IMR-90 (cell line): ENCODE measurements around the gene SMYD1. TPM values are rescaled to one million over a fixed set of nuclear protein-coding genes. Genes with fewer than 3 reads are reported as not detected.

ENCODE experiments used
- ATAC-seq: fragments of 200-7000 bp; cut with Tn5 transposase; 2 replicates; pipeline ENCODE4 v1.9.1; 2020; ENCODE audit warnings: low read depth, mild to moderate bottlenecking, moderate library complexity
- BruUV-seq: library from RNA; stranded (reverse); fragments of 400-500 nt; replicated peaks from 2 replicates; lab custom pipeline; 2021; lab: Mats Ljungman, UMichigan
- CTCF ChIA-PET: fragments of 300-600 bp; formaldehyde crosslinking; extraction: SDS; loops from one replicate; lab custom pipeline; 2021; ENCODE audit warnings: antibody characterized with exemption; lab: Yijun Ruan, JAX
- POLR2A ChIA-PET: fragments of 300-600 bp; sonication (Branson Sonifier 250); formaldehyde crosslinking; loops from one replicate; lab custom pipeline; 2022; ENCODE audit warnings: antibody characterized with exemption; ENCODE audit not compliant: unreplicated experiment; lab: Charles Lee
- DNase-seq: peaks from one replicate; pipeline ENCODE4 v3.0.0; 2013
- H2AFZ ChIP-seq: replicated peaks from 2 replicates; pipeline ENCODE3; 2013; ENCODE audit warnings: low read length, mild to moderate bottlenecking; ENCODE audit not compliant: poor library complexity
- H2AK5ac ChIP-seq: 2 replicates; pipeline ENCODE4 v1.6.1; 2013; ENCODE audit warnings: low read depth, low read length, inconsistent platforms
- H2AK9ac ChIP-seq: replicated peaks from 2 replicates; pipeline ENCODE3; 2013; ENCODE audit warnings: mild to moderate bottlenecking, low read depth, low read length, moderate library complexity; ENCODE audit not compliant: poor library complexity
- H2BK120ac ChIP-seq: 2 replicates; pipeline ENCODE4 v1.6.1; 2013; ENCODE audit warnings: low read depth, low read length, inconsistent platforms
- H2BK15ac ChIP-seq: 3 replicates; pipeline ENCODE4 v1.6.1; 2013; ENCODE audit warnings: low read depth, low read length, inconsistent platforms
- H2BK20ac ChIP-seq: 2 replicates; pipeline ENCODE4 v1.6.1; 2013; ENCODE audit warnings: low read depth, mild to moderate bottlenecking, inconsistent platforms, low read length, moderate library complexity
- H2BK5ac ChIP-seq: 2 replicates; pipeline ENCODE4 v1.6.1; 2013; ENCODE audit warnings: mild to moderate bottlenecking, low read depth, low read length, inconsistent platforms; ENCODE audit not compliant: poor library complexity, severe bottlenecking
- H3K14ac ChIP-seq: replicated peaks from 2 replicates; pipeline ENCODE4 v1.6.1; 2013; ENCODE audit warnings: low read depth, low read length, inconsistent platforms
- H3K18ac ChIP-seq: 2 replicates; pipeline ENCODE4 v1.6.1; 2013; ENCODE audit warnings: low read depth, low read length, control low read depth
- H3K23ac ChIP-seq: 2 replicates; pipeline ENCODE4 v1.6.1; 2013; ENCODE audit warnings: low read depth, low read length, inconsistent platforms
- H3K27ac ChIP-seq: 2 replicates; pipeline ENCODE4 v1.5.1; 2013; ENCODE audit warnings: mild to moderate bottlenecking, control low read depth, low read length; ENCODE audit not compliant: insufficient read depth
- H3K27me3 ChIP-seq: 2 replicates; pipeline ENCODE4 v1.6.1; 2013; ENCODE audit warnings: low read length; ENCODE audit not compliant: control insufficient read depth, insufficient read depth
- H3K36me3 ChIP-seq: 2 replicates; pipeline ENCODE4 v1.6.1; 2013; ENCODE audit warnings: low read length, mixed read lengths; ENCODE audit not compliant: control insufficient read depth, insufficient read depth
- H3K4ac ChIP-seq: 2 replicates; pipeline ENCODE4 v1.6.1; 2013; ENCODE audit warnings: low read depth, low read length, inconsistent platforms
- H3K4me1 ChIP-seq: 2 replicates; pipeline ENCODE4 v1.6.1; 2013; ENCODE audit warnings: low read length, mixed read lengths; ENCODE audit not compliant: control insufficient read depth, insufficient read depth
- H3K4me2 ChIP-seq: 2 replicates; pipeline ENCODE4 v1.6.1; 2013; ENCODE audit warnings: low read depth, mild to moderate bottlenecking, control low read depth, low read length, moderate library complexity
- H3K4me3 ChIP-seq: 2 replicates; pipeline ENCODE4 v1.5.1; 2013; ENCODE audit warnings: low read depth, mild to moderate bottlenecking, control low read depth, low read length, moderate library complexity; ENCODE audit not compliant: insufficient read depth
- H3K56ac ChIP-seq: 2 replicates; pipeline ENCODE4 v1.6.1; 2013; ENCODE audit warnings: low read length, inconsistent platforms; ENCODE audit not compliant: insufficient read depth; ENCODE audit errors: extremely low read depth
- H3K79me1 ChIP-seq, 2 experiments: 2 replicates each; pipeline ENCODE4 v1.6.1; 2013; ENCODE audit warnings: low read length in 2 of 2, inconsistent platforms in 1 of 2, low read depth in 1 of 2
- H3K9ac ChIP-seq: 2 replicates; pipeline ENCODE4 v1.6.1; 2013; ENCODE audit warnings: low read depth, low read length, control low read depth
- H3K9me1 ChIP-seq: 2 replicates; pipeline ENCODE4 v1.6.1; 2013; ENCODE audit warnings: low read length, inconsistent platforms; ENCODE audit not compliant: insufficient read depth
- H3K9me3 ChIP-seq: 2 replicates; pipeline ENCODE4 v1.6.1; 2013; ENCODE audit warnings: low read length; ENCODE audit not compliant: control insufficient read depth, insufficient read depth
- H4K20me1 ChIP-seq: 2 replicates; pipeline ENCODE4 v1.6.1; 2013; ENCODE audit warnings: low read length, inconsistent platforms; ENCODE audit not compliant: insufficient read depth
- H4K5ac ChIP-seq: 2 replicates; pipeline ENCODE4 v1.6.1; 2013; ENCODE audit warnings: mild to moderate bottlenecking, low read depth, low read length, control low read depth
- H4K8ac ChIP-seq, 2 experiments: 2 replicates each; pipeline ENCODE4 v1.6.1; 2013; ENCODE audit warnings: low read depth in 2 of 2, low read length in 2 of 2, control low read depth in 1 of 2, inconsistent platforms in 1 of 2
- H4K91ac ChIP-seq: 2 replicates; pipeline ENCODE4 v1.6.1; 2013; ENCODE audit warnings: low read depth, low read length, inconsistent platforms; ENCODE audit not compliant: insufficient read depth
- BHLHE40 ChIP-seq: fragments of 150-350 bp; IDR thresholded peaks from 2 replicates; pipeline ENCODE4 v1.6.1; 2016; ENCODE audit warnings: mild to moderate bottlenecking, low read depth, low read length
- CTCF ChIP-seq: conservative IDR thresholded peaks from 2 replicates; pipeline ENCODE4 v1.5.1; 2012; ENCODE audit warnings: mild to moderate bottlenecking, low read depth, low read length, improper control_type of control experiment
- FOS ChIP-seq: fragments of 150-350 bp; IDR thresholded peaks from 2 replicates; pipeline ENCODE4 v1.6.1; 2016; ENCODE audit warnings: low read depth, low read length
- MAZ ChIP-seq: IDR thresholded peaks from 2 replicates; pipeline ENCODE4 v1.6.1; 2012; ENCODE audit warnings: low read depth, mild to moderate bottlenecking, low read length, improper control_type of control experiment, moderate library complexity, borderline replicate concordance
- NFE2L2 ChIP-seq: fragments of 150-350 bp; IDR thresholded peaks from 2 replicates; pipeline ENCODE4 v1.6.1; 2016; ENCODE audit warnings: low read depth, mild to moderate bottlenecking, low read length
- POLR2A ChIP-seq: IDR thresholded peaks from 2 replicates; pipeline ENCODE4 v1.6.1; 2012; ENCODE audit warnings: mild to moderate bottlenecking, low read depth, low read length
- RCOR1 ChIP-seq: IDR thresholded peaks from 2 replicates; pipeline ENCODE4 v1.6.1; 2012; ENCODE audit warnings: mild to moderate bottlenecking, low read length, improper control_type of control experiment; ENCODE audit not compliant: insufficient replicate concordance
- RFX5 ChIP-seq: IDR thresholded peaks from 2 replicates; pipeline ENCODE4 v1.8.0; 2012; ENCODE audit warnings: low read depth, mild to moderate bottlenecking, low read length, moderate library complexity
- WGBS, 2 experiments: methylation state at CpG; one replicate each; pipeline versions ENCODE4 v1.1.5 to v1.1.7; 2013; ENCODE audit warnings: missing lambda C conversion rate in 2 of 2; ENCODE audit not compliant: insufficient read length in 1 of 2; ENCODE audit errors: extremely low coverage in 2 of 2; 5-methylcytosine and 5-hydroxymethylcytosine counted together
- dilution Hi-C: fragments of 300-500 bp; cut with HindIII; formaldehyde crosslinking; loops from one replicate; pipeline ENCODE4 v1.14.3; 2018; ENCODE audit warnings: low sequenced_read_pairs; ENCODE audit not compliant: unreplicated experiment
- in situ Hi-C: fragments of 300-500 bp; cut with MboI; formaldehyde crosslinking; loops from 3 replicates; pipeline ENCODE4 v1.14.3; 2019; ENCODE audit warnings: low sequenced_read_pairs, inconsistent platforms, mixed read lengths
- intact Hi-C: fragments of 100-400 bp; cut with micrococcal nuclease; formaldehyde crosslinking; loops from 2 replicates; pipeline ENCODE4 v1.10.0; 2022
- polyA plus RNA-seq, 3 experiments: library from polyadenylated mRNA; depleted of rRNA; stranded (reverse); fragments of >200 nt; gene quantifications; 2 replicates each; pipeline ENCODE4 v1.2.3, GENCODE V29; 2012; ENCODE audit warnings: low replicate concordance in 1 of 3
- total RNA-seq: library from RNA; depleted of rRNA; stranded (reverse); fragments of >200 nt; gene quantifications from 2 replicates; pipeline ENCODE4 v1.2.3, GENCODE V29; 2012

The SMYD1 gene
- total and polyA plus RNA-seq, 2 of the 4 experiments (the other 2 are of a cell fraction) = not detected

GRCh38 chr2:88136817-88137216, 69.2 kb downstream of the SMYD1 start:
- H2BK15ac ChIP-seq = no peak overlapping the region
- DNase-seq (no peak), ATAC-seq (no peak)
- no peaks in the 10 kb centered on the region; the same call in 1 of the 2 replicates for H3K27me3 ChIP-seq
- no peaks in the 10 kb centered on the region for H3K79me1 ChIP-seq
- no peak overlapping the region for H3K9ac ChIP-seq
- no peaks in the 10 kb centered on the region for H3K4me1 ChIP-seq
- no TSS peak for BruUV-seq
- no peaks in the 10 kb centered on the region for H4K20me1 ChIP-seq
- no peak overlapping the region for H2AFZ ChIP-seq
- no peak overlapping the region for H3K4me2 ChIP-seq
- H2BK20ac ChIP-seq = no peak overlapping the region
- no peak overlapping the region for H2AK5ac ChIP-seq
- no peak overlapping the region for H3K14ac ChIP-seq
- no peak overlapping the region for H2AK9ac ChIP-seq
- H2BK5ac ChIP-seq = no peak overlapping the region
- no peak overlapping the region for H4K5ac ChIP-seq
- no peak overlapping the region for H3K56ac ChIP-seq
- no peak overlapping the region for H3K4me3 ChIP-seq
- H4K8ac ChIP-seq = no peak overlapping the region
- dilution Hi-C loops = no loop called here
- H3K27ac ChIP-seq = no peak overlapping the region
- intact Hi-C loops = no loop called here
- no peak overlapping the region for H3K4ac ChIP-seq
- in situ Hi-C loops = no loop called here
- no peak overlapping the region for H3K23ac ChIP-seq
- no peak overlapping the region for H4K91ac ChIP-seq
- ChIA-PET POLR2A (no interaction called here), CTCF (no interaction called here)
- H3K18ac ChIP-seq = no peak overlapping the region
- WGBS, 2 experiments = no CpG with 5 or more reads among the region's 4 CpGs
- no peak for TF ChIP-seq CTCF
- TF ChIP-seq NFE2L2 = no peak
- TF ChIP-seq RCOR1 = no peak
- TF ChIP-seq RFX5 = no peak
- TF ChIP-seq BHLHE40 = no peak
- TF ChIP-seq FOS = no peak
- TF ChIP-seq MAZ = no peak
- no peak for TF ChIP-seq POLR2A
- no peaks in the 10 kb centered on the region for H3K36me3 ChIP-seq
- H3K9me1 ChIP-seq = no peaks in the 10 kb centered on the region
- H2BK120ac ChIP-seq = no peak overlapping the region
- no peaks in the 10 kb centered on the region for H3K9me3 ChIP-seq
